ENCODE measurements around the gene METTL22.

The METTL22 gene

DNA sequence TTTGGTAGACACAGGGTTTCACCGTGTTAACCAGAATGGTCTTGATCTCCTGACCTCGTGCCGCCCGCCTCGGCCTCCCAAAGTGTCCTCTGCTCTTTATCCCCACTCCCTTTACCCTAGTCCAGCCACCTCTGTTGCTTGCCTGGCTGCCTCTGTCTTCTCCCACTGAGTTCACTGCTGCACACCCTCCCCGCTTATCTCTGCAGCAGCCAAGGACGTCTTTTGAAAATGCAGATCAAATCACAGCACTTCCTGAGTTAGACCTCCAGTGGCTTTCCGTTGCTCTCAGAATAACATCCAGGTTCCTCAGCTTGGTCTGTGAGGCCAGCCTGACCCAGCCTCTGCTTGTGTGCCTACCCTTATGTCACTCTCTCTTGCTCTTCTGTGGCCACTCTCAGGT, 5.4 kb downstream of the METTL22 start:
- DNase-seq (ENCODE audit: insufficient read length, low spot score) (no peak), FAIRE-seq (no peak)
- TF ChIP-seq, protein P1, sequence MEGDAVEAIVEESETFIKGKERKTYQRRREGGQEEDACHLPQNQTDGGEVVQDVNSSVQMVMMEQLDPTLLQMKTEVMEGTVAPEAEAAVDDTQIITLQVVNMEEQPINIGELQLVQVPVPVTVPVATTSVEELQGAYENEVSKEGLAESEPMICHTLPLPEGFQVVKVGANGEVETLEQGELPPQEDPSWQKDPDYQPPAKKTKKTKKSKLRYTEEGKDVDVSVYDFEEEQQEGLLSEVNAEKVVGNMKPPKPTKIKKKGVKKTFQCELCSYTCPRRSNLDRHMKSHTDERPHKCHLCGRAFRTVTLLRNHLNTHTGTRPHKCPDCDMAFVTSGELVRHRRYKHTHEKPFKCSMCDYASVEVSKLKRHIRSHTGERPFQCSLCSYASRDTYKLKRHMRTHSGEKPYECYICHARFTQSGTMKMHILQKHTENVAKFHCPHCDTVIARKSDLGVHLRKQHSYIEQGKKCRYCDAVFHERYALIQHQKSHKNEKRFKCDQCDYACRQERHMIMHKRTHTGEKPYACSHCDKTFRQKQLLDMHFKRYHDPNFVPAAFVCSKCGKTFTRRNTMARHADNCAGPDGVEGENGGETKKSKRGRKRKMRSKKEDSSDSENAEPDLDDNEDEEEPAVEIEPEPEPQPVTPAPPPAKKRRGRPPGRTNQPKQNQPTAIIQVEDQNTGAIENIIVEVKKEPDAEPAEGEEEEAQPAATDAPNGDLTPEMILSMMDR (IDR thresholded peaks at IDR 0.05; ENCODE audit: insufficient read depth, missing control alignments), result no peak

DNA sequence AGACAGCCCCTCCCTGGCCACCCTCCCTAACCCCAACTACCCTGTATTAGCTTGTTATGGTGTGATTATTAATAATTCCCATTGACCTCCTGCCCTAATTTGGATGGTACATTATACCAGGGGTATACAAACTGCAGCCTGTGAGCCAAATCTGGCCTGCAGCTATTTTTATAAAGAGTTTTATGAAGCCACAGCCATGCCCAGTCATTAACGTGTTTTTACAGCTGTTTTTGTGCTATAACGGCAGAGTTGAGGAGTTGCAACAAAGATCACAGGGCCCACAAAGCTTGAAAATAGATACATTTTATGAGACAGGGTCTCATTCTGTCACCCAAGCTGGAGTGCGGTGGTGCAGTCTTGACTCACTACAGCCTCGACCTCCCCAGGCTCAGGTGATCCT, 6.0 kb downstream of the METTL22 start:
- DNase-seq (ENCODE audit: insufficient read length, low spot score) (no peak), FAIRE-seq (no peak)
- TF ChIP-seq, protein P1 (IDR thresholded peaks at IDR 0.05; ENCODE audit: insufficient read depth, missing control alignments), result no peak

DNA sequence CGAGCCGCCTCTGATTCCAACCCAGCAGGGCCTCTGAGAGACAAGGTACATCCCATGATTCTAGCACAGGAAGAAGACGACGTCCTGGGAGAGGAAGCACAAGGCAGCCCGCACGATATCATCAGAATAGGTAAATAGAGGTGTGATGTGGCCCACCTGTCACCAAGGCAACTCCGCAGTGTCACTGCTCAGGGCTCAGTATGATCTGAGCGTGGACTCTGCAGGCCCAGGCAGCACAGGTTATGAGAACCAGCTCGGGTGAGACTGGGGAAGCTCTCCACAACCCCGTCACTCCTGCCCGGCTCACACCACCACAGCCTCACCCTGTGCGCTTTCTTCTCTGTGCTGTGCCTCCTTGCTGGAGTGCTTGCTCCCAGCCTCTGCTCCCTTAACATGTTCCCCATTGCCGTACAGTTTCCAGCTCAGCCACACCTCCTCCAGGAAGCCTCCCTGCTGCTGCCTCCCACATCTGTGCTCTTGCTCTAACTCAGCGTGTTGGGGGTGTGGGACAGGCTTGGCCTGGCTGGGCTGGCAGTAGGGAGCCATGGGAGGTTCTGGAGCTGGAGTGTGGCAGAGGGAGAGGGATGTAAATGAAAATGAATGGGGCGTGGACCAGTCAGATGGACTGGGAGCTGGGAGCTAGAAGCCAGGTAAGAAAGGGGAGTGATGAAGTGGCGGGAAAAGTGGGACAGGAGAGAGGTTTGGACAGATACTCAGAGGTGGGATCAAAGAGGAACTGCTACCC, 7.7 kb downstream of the METTL22 start:
- no peak for DNase-seq (ENCODE audit: insufficient read length, low spot score)
- FAIRE-seq, result no peak
- TF ChIP-seq, protein P1 (IDR thresholded peaks at IDR 0.05; ENCODE audit: insufficient read depth, missing control alignments), result no peak

DNA sequence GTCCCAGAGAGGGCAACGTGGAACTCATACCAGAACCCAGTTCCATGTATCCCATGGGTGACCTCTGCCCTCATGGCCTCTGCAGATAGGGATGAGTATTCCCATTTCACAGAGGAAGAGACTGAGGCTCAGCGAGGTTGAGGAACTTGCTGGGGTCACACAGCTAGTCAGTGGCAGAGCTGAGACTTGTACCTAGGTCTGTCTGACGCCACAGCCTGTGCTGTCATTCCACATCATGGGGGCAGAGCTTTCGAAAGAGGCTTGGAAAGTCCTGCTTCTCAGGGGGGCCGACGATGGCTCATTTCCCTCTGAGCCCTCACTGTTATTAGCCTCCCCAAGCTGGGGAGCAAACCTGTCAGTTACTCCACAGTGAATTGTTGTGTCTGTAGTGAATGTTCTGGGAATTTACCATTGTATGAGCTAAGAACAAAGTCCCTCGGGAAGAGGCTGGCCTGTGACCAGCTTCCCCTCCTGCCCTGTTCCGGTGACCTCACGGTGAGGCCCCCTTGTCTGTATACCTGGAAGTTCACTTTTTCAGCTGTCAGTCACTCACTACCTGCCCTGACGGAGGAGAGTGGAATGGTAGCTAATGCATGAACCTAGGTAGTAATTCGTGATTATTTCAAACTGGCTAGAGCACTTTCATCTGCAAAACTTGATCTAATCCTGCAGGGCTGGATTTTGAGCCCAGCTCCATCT, 8.9 kb downstream of the METTL22 start:
- DNase-seq (ENCODE audit: insufficient read length, low spot score) (no peak), FAIRE-seq (no peak)
- TF ChIP-seq, protein P1 (IDR thresholded peaks at IDR 0.05; ENCODE audit: insufficient read depth, missing control alignments), result no peak

DNA sequence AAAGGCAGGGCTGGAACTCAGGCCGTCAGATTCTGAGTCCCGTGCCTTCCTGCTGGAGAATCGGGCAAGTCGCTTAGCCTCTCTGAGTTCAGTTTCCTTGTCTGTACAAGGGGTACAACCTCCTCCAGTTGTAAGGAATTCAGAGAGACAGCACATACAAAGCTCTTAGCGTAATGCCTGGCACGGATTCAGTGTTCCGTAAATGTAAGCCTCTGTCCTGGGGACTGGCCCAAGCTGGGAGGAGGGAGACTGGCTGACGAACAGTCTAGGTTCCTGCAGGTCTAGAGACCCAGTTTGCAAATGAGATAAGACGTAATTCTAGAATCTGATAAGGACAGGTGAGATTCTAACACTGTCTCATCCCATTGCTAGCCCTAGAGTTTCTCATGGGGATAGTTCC, 9.9 kb downstream of the METTL22 start:
- FAIRE-seq (no peak), DNase-seq (ENCODE audit: insufficient read length, low spot score) (no peak)
- TF ChIP-seq, protein P1 (IDR thresholded peaks at IDR 0.05; ENCODE audit: insufficient read depth, missing control alignments), result no peak

DNA sequence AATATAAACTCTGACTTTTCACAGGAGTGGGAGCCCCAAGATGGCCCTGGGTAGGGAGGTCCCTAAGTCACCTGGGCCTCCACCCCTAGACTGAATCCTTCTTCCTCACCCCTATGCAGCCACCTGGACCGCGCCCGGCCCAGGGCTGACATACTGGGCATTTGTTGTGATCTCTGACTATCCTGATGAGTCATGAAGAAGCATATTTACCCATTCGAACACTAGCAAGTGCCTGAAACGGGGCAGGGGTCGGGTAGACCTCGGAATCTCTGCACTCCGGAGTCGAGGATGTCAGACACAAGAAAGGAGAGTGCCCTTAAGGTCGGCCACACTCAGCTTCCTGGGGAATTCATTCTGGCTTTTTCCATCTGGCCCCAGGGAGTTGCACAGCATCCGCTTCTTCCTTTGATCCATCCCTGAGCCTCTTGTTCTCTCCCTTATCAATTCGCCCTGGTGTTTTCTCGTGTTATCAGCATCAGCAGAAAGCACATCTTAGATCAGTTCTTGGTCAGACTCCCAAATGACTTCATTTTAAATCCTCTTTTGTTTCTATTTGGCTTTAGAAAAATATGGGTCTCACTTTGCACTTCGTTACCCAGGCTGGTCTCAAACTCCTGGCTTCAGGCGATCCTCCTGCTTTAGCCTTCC, 10.4 kb downstream of the METTL22 start:
- TF ChIP-seq, protein P1 (IDR thresholded peaks at IDR 0.05; ENCODE audit: insufficient read depth, missing control alignments), result no peak
- DNase-seq (ENCODE audit: insufficient read length, low spot score) (no peak), FAIRE-seq (no peak)

Measured in D721Med (cell line).